PC-9 (cell line): Measurements from ENCODE around the gene MAGEB3. TPM values are rescaled to one million over a fixed set of nuclear protein-coding genes. Genes with fewer than 3 reads are reported as not detected.

Experiments
- BruUV-seq: library from RNA; stranded (reverse); fragments of 400-500 nt; replicated peaks from 2 replicates; lab custom pipeline; 2021; lab: Mats Ljungman, UMichigan
- CTCF ChIA-PET: fragments of 300-600 bp; sonication (Branson Sonifier 250); formaldehyde crosslinking; loops from one replicate; lab custom pipeline; 2022; ENCODE audit warnings: antibody characterized with exemption; lab: Charles Lee
- POLR2A ChIA-PET: fragments of 300-600 bp; sonication (Branson Sonifier 250); formaldehyde crosslinking; loops from one replicate; lab custom pipeline; 2022; ENCODE audit warnings: antibody characterized with exemption; ENCODE audit not compliant: unreplicated experiment; lab: Charles Lee
- DNase-seq, 2 experiments: peaks; one replicate each; pipeline versions ENCODE4 v3.0.0 to v3.0.0-alpha.2; 2015 to 2022; ENCODE audit warnings: mixed read lengths in 1 of 2
- H2AFZ ChIP-seq: fragments of 200-600 bp; sonication (generic); 2 replicates; pipeline ENCODE4 v1.8.1; 2017; ENCODE audit warnings: antibody characterized with exemption
- H3F3A ChIP-seq: fragments of 200-600 bp; sonication (generic); 2 replicates; pipeline ENCODE4 v1.8.1; 2017; ENCODE audit warnings: antibody characterized with exemption, mild to moderate bottlenecking, low read depth; ENCODE audit not compliant: insufficient read depth
- H3K27ac ChIP-seq: fragments of 200-600 bp; sonication (generic); 2 replicates; pipeline ENCODE4 v1.6.1; 2016; ENCODE audit warnings: mixed run types
- H3K27me3 ChIP-seq: fragments of 200-600 bp; sonication (generic); 2 replicates; pipeline ENCODE4 v1.6.1; 2016; ENCODE audit warnings: low read depth, mixed run types; ENCODE audit not compliant: insufficient read depth
- H3K36me3 ChIP-seq: fragments of 200-600 bp; sonication (generic); 2 replicates; pipeline ENCODE4 v1.6.1; 2016; ENCODE audit warnings: low read depth, mixed run types
- H3K4me1 ChIP-seq: fragments of 200-600 bp; sonication (generic); replicated peaks from 2 replicates; pipeline ENCODE4 v1.6.1; 2016; ENCODE audit warnings: mixed run types; ENCODE audit not compliant: insufficient read depth
- H3K4me2 ChIP-seq: fragments of 200-600 bp; sonication (generic); 2 replicates; pipeline ENCODE4 v1.6.1; 2017; ENCODE audit warnings: mixed run types
- H3K4me3 ChIP-seq: fragments of 200-600 bp; sonication (generic); 2 replicates; pipeline ENCODE4 v1.6.1; 2016; ENCODE audit warnings: mixed run types
- H3K79me2 ChIP-seq: fragments of 200-600 bp; sonication (generic); 2 replicates; pipeline ENCODE4 v1.6.1; 2017; ENCODE audit warnings: low read depth, mixed run types
- H3K9me2 ChIP-seq: fragments of 200-600 bp; sonication (generic); 2 replicates; pipeline ENCODE4 v1.8.1; 2017; ENCODE audit warnings: mild to moderate bottlenecking; ENCODE audit not compliant: insufficient read depth
- H3K9me3 ChIP-seq: fragments of 200-600 bp; sonication (generic); 2 replicates; pipeline ENCODE4 v1.8.1; 2016; ENCODE audit warnings: low read depth; ENCODE audit not compliant: insufficient read depth
- H4K20me1 ChIP-seq: fragments of 200-600 bp; sonication (generic); 2 replicates; pipeline ENCODE4 v1.8.1; 2017; ENCODE audit not compliant: insufficient read depth
- CTCF ChIP-seq: fragments of 200-600 bp; sonication (generic); conservative IDR thresholded peaks from 2 replicates; pipeline ENCODE4 v1.6.1; 2017; ENCODE audit warnings: mixed run types, antibody characterized with exemption, mild to moderate bottlenecking, moderate library complexity
- EZH2 ChIP-seq: fragments of 200-600 bp; sonication (generic); IDR thresholded peaks from 2 replicates; pipeline ENCODE4 v1.8.0; 2017; ENCODE audit warnings: antibody characterized with exemption, low read depth
- intact Hi-C: fragments of 100-400 bp; cut with micrococcal nuclease; formaldehyde crosslinking; loops from one replicate; pipeline ENCODE4 v1.10.0; 2022; ENCODE audit not compliant: unreplicated experiment
- total RNA-seq: library from RNA; stranded (reverse); gene quantifications from 2 replicates; pipeline ENCODE4 v1.2.3, GENCODE V29; 2021

The MAGEB3 gene
- total RNA-seq, 1 experiment from 2014 or later = not detected

GRCh38 chrX:30217465-30217864 is 13.0 kb upstream of the MAGEB3 start:
- no TSS peak for BruUV-seq
- Histone ChIP-seq H3K9me2 (no peaks in the 10 kb centered on the region), H4K20me1 (no peaks in the 10 kb centered on the region), H3K4me3 (no peak overlapping the region), H2AFZ (no peak overlapping the region), H3K4me2 (no peak overlapping the region), H3K4me1 (no peaks in the 10 kb centered on the region), H3F3A (no peaks in the 10 kb centered on the region), H3K36me3 (no peaks in the 10 kb centered on the region), H3K27ac (no peak overlapping the region), H3K27me3 (no peaks in the 10 kb centered on the region), H3K79me2 (no peaks in the 10 kb centered on the region), H3K9me3 (no peaks in the 10 kb centered on the region)
- CTCF ChIA-PET = no interaction called here
- intact Hi-C loops = no loop called here
- POLR2A ChIA-PET = interaction anchor here (0.6 kb wide), 1 partner anchor 268 kb away, joined by 3 read pairs; no protein-coding TSS in a partner anchor
- no peak for DNase-seq
- no peak for TF ChIP-seq CTCF

GRCh38 chrX:30219372-30219771 is 11.1 kb upstream of the MAGEB3 start:
- Histone ChIP-seq H3K4me3 (no peak overlapping the region), H3K4me1 (no peaks in the 10 kb centered on the region), H3K4me2 (no peak overlapping the region), H3F3A (no peaks in the 10 kb centered on the region), H3K9me2 (no peaks in the 10 kb centered on the region), H3K9me3 (no peaks in the 10 kb centered on the region), H3K27ac (no peak overlapping the region), H3K79me2 (no peaks in the 10 kb centered on the region), H4K20me1 (no peaks in the 10 kb centered on the region), H3K36me3 (no peaks in the 10 kb centered on the region), H3K27me3 (no peaks in the 10 kb centered on the region), H2AFZ (no peak overlapping the region)
- no peak for DNase-seq
- no TSS peak for BruUV-seq
- CTCF ChIA-PET = no interaction called here
- intact Hi-C loops = no loop called here
- POLR2A ChIA-PET = no interaction called here
- TF ChIP-seq EZH2 (no peak), CTCF (no peak)

GRCh38 chrX:30220661-30221060 is 9.8 kb upstream of the MAGEB3 start:
- Histone ChIP-seq H3F3A (no peaks in the 10 kb centered on the region), H3K4me1 (no peaks in the 10 kb centered on the region), H3K9me3 (no peaks in the 10 kb centered on the region), H3K9me2 (no peaks in the 10 kb centered on the region), H3K4me2 (no peak overlapping the region), H3K27me3 (no peaks in the 10 kb centered on the region), H4K20me1 (no peaks in the 10 kb centered on the region), H3K4me3 (no peak overlapping the region), H2AFZ (no peak overlapping the region), H3K27ac (no peak overlapping the region), H3K79me2 (no peaks in the 10 kb centered on the region), H3K36me3 (no peaks in the 10 kb centered on the region)
- no peak for DNase-seq
- TF ChIP-seq EZH2 (no peak), CTCF (no peak)
- no TSS peak for BruUV-seq
- intact Hi-C loops = no loop called here
- POLR2A ChIA-PET = no interaction called here
- CTCF ChIA-PET = no interaction called here
